Gastroesophageal sphincter (tissue), 4 donors: Measurements from ENCODE around the gene CDK5R1. TPM values are rescaled to one million over a fixed set of nuclear protein-coding genes. Genes with fewer than 3 reads are reported as not detected.

ENCODE experiments used
- ATAC-seq: fragments of 150-250 bp; one replicate; pipeline ENCODE4 v1.9.1; 2016; ENCODE audit warnings: mild to moderate bottlenecking, moderate library complexity
- H3K27ac ChIP-seq, 4 donors: fragments of 200-600 bp; sonication (generic) in 3 of 4; 1 replicate in 3 of 4; 2 replicates in 1 of 4; pipeline ENCODE4 v1.5.1; 2016 to 2019
- H3K27me3 ChIP-seq: fragments of 200-600 bp; sonication (generic); one replicate; pipeline ENCODE4 v1.5.1; 2019
- H3K36me3 ChIP-seq, 2 donors: fragments of 200-600 bp; sonication (generic); one replicate each; pipeline ENCODE4 v1.5.1; 2019; ENCODE audit warnings: control low read depth in 1 of 2
- H3K4me1 ChIP-seq, 3 donors: fragments of 200-600 bp; sonication (generic); 1 replicate in 2 of 3; 2 replicates in 1 of 3; pipeline ENCODE4 v1.5.1; 2016 to 2019; ENCODE audit warnings: control low read depth in 2 of 3
- H3K4me3 ChIP-seq, 2 donors: fragments of 200-600 bp; sonication (generic); one replicate each; pipeline ENCODE4 v1.5.1; 2019; ENCODE audit warnings: mild to moderate bottlenecking in 1 of 2, moderate library complexity in 1 of 2
- H3K9me3 ChIP-seq, 3 donors: fragments of 200-600 bp; sonication (generic); one replicate each; pipeline ENCODE4 v1.5.1; 2017 to 2019; ENCODE audit warnings: control low read depth in 2 of 3
- CTCF ChIP-seq, 4 experiments: fragments of 200-600 bp in 2 of 4; fragments of 450-650 bp in 2 of 4; sonication (generic) in 1 of 4; IDR thresholded peaks; one replicate each; pipeline ENCODE4 v1.5.1; 2017 to 2019; ENCODE audit warnings: antibody characterized with exemption in 4 of 4, mild to moderate bottlenecking in 2 of 4, moderate library complexity in 2 of 4
- EP300 ChIP-seq: sonication (generic); formaldehyde crosslinking; IDR thresholded peaks from one replicate; pipeline ENCODE4 v1.6.1; 2017; ENCODE audit warnings: antibody characterized with exemption, mild to moderate bottlenecking
- POLR2A ChIP-seq, 2 donors: fragments of 450-650 bp; IDR thresholded peaks; one replicate each; pipeline ENCODE4 v1.6.1; 2017; ENCODE audit warnings: antibody characterized with exemption in 2 of 2, mild to moderate bottlenecking in 2 of 2, moderate library complexity in 1 of 2
- POLR2AphosphoS5 ChIP-seq: sonication (generic); formaldehyde crosslinking; IDR thresholded peaks from one replicate; pipeline ENCODE4 v1.6.1; 2017; ENCODE audit warnings: antibody characterized with exemption
- WGBS, 2 donors: methylation state at CpG; one replicate each; pipeline ENCODE4 v1.1.5; 2018; ENCODE audit warnings: low coverage in 1 of 2; 5-methylcytosine and 5-hydroxymethylcytosine counted together
- total RNA-seq, 4 donors: library from RNA; depleted of rRNA; stranded (reverse); fragments of >200 nt; gene quantifications; one replicate each; pipeline ENCODE4 v1.1.0, GENCODE V29; 2016

The CDK5R1 gene
- total RNA-seq, 4 donors from 2014 or later = 0.54 to 1.5 (median 1.0) TPM; not detected in 1

GRCh38 chr17:32493571-32493970 lies 6.8 kb downstream of the CDK5R1 start:
- H3K27ac ChIP-seq = no peak overlapping the region
- H3K36me3 ChIP-seq = peaks cover 0 to 5% of the 10 kb centered on the region in 2 donors
- no peak for ATAC-seq
- no peaks in the 10 kb centered on the region for H3K9me3 ChIP-seq
- no peaks in the 10 kb centered on the region for H3K27me3 ChIP-seq
- WGBS, 2 donors = 20 to 100% methylated on average over 1 to 3 of the region's 15 CpGs
- peaks cover 0 to 14% (median 0%) of the 10 kb centered on the region in 3 donors for H3K4me1 ChIP-seq
- no peak for TF ChIP-seq CTCF (IDR thresholded peaks at IDR 0.05)
- no peak for TF ChIP-seq POLR2AphosphoS5
- TF ChIP-seq EP300 = no peak
- no peak for TF ChIP-seq POLR2A (IDR thresholded peaks at IDR 0.05)
- no peak overlapping the region for H3K4me3 ChIP-seq

GRCh38 chr17:32493976-32494513 lies 7.3 kb downstream of the CDK5R1 start:
- ATAC-seq = no peak
- TF ChIP-seq EP300 (no peak), POLR2AphosphoS5 (no peak), POLR2A (IDR thresholded peaks at IDR 0.05) (no peak), CTCF (IDR thresholded peaks at IDR 0.05) (no peak)
- no peaks in the 10 kb centered on the region for H3K9me3 ChIP-seq
- no peaks in the 10 kb centered on the region for H3K27me3 ChIP-seq
- peaks cover 0 to 14% (median 0%) of the 10 kb centered on the region in 3 donors for H3K4me1 ChIP-seq
- no CpG with 5 or more reads among the region's 11 CpGs for WGBS, 2 donors
- H3K36me3 ChIP-seq = peaks cover 0 to 5% of the 10 kb centered on the region in 2 donors
- no peak overlapping the region for H3K27ac ChIP-seq
- no peak overlapping the region for H3K4me3 ChIP-seq

GRCh38 chr17:32494621-32495358 lies 8.0 kb downstream of the CDK5R1 start:
- peaks cover 0 to 5% of the 10 kb centered on the region in 2 donors for H3K36me3 ChIP-seq
- TF ChIP-seq CTCF (IDR thresholded peaks at IDR 0.05) = no peak
- no peak for TF ChIP-seq EP300
- no peak for TF ChIP-seq POLR2A (IDR thresholded peaks at IDR 0.05)
- TF ChIP-seq POLR2AphosphoS5 = no peak
- H3K9me3 ChIP-seq = no peaks in the 10 kb centered on the region
- H3K4me1 ChIP-seq = peaks cover 0 to 14% (median 0%) of the 10 kb centered on the region in 3 donors
- no peaks in the 10 kb centered on the region for H3K27me3 ChIP-seq
- ATAC-seq = no peak
- H3K27ac ChIP-seq = no peak overlapping the region
- WGBS, 2 donors = 90% methylated on average over 2 to 4 of the region's 34 CpGs
- no peak overlapping the region for H3K4me3 ChIP-seq

- no peaks in the 10 kb centered on the region for H3K9me3 ChIP-seq
- peaks cover 0 to 14% (median 0%) of the 10 kb centered on the region in 3 donors for H3K4me1 ChIP-seq
- ATAC-seq = peak; percentile 28
- H3K27me3 ChIP-seq = no peaks in the 10 kb centered on the region
- peaks cover 0 to 5% of the 10 kb centered on the region in 2 donors for H3K36me3 ChIP-seq
- no peak overlapping the region for H3K4me3 ChIP-seq
- 94% methylated on average over 8 of the region's 45 CpGs; no CpG with 5 or more reads in 1 of the 2 donors for WGBS, 2 donors
- no peak for TF ChIP-seq EP300
- no peak overlapping the region for H3K27ac ChIP-seq
Observed at GRCh38 chr17:32495359-32496231, 8.8 kb downstream of the CDK5R1 start.

GRCh38 chr17:32496395-32497073 lies 9.7 kb downstream of the CDK5R1 start:
- TF ChIP-seq CTCF (IDR thresholded peaks at IDR 0.05) (no peak), POLR2A (IDR thresholded peaks at IDR 0.05) (no peak), EP300 (no peak), POLR2AphosphoS5 (no peak)
- ATAC-seq = no peak
- no peak overlapping the region for H3K27ac ChIP-seq

More at GRCh38 chr17:32496395-32497073, 9.7 kb downstream of the CDK5R1 start:
- Histone ChIP-seq H3K4me3 (no peak overlapping the region), H3K36me3 (peaks cover 0 to 5% of the 10 kb centered on the region in 2 donors), H3K27me3 (no peaks in the 10 kb centered on the region), H3K9me3 (no peaks in the 10 kb centered on the region), H3K4me1 (peaks cover 0 to 14% (median 0%) of the 10 kb centered on the region in 3 donors)
- 0 to 69% methylated on average over 1 to 7 of the region's 16 CpGs for WGBS, 2 donors
